NCI-H1930 (cell line): ENCODE measurements around the gene DLGAP1.

Experiments
- DNase-seq, 2 experiments: peaks; one replicate each; lab custom pipeline; 2025; lab: John Stamatoyannopoulos, UW

Gene DLGAP1

DNA sequence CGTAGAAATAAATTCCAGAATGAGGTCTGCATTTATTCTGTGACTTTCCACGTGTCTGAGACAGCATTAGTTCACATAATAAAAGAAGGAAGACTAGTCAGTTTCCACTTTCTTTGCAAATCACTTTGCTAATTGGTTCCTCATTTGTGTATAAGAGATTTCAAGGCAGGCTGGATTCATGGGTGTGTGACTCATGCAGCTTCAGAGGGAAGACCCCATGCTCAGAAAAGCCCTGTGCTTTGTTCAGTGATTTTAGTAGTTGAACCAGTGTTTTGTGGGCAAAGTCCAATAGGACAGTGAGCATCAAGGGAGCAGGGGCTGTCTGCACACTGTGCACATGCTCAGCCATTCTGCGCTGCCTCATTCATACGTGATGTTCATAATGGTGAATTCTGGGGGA is 297.8 kb downstream of the DLGAP1 start:
- no peak for DNase-seq

DNA sequence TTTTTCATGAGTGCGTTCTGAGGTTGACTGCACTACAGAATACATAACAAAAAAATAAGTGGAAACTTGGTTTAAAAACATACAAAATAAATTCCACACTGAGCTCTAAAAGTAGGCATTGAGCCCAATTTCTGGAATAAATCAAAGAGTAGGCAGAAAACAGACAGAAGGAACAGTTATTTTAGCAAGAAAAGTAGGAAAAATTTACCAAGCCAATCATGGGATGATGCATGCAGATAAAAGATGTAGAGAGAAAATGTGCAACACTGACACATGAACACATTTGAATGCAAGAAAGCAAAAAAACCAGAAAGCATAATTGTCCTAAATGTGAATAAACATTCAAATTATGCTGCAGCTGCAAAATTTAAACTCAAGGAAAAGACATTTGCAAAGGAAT is 308.3 kb downstream of the DLGAP1 start:
- DNase-seq: no peak

DNA sequence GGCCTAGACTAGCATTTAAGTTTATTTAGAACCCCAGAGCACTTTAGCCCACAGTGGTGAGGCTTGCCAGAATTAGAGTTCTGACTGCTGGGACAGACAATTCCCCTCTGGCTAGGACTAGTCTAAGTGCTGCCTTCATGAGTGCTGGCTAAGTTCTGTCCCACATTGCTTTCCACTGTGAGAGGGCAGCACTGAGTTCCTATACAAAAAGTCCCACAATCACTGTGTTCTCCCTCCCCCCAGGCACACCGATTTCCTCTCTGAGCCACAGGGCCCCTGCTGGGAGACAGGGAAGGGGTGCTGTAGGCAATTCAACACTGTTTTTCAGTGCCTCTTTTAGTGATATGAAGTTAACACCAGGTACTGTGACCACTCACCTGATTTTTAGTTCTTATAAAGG is 310.9 kb downstream of the DLGAP1 start:
- DNase-seq: no peak

DNA sequence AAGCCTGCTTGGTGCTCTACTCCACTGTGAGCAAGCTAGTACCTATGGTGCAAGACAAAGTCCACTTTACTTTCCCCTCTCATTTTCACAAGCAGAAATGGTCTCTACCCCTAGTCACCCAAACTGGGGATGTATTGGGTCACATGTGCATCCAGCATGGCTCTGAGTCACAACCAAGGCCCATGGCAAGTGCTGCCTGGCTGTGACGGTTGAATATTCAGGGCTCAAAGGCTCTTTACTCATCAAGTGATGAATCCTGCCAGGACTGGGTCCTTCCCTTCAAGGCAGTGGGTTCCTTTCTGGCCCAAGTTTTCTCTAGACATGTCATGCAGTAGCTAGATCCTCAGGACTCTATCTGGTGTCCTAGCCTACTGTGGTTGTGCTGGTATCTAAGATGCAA is 311.5 kb downstream of the DLGAP1 start:
- DNase-seq: no peak

DNA sequence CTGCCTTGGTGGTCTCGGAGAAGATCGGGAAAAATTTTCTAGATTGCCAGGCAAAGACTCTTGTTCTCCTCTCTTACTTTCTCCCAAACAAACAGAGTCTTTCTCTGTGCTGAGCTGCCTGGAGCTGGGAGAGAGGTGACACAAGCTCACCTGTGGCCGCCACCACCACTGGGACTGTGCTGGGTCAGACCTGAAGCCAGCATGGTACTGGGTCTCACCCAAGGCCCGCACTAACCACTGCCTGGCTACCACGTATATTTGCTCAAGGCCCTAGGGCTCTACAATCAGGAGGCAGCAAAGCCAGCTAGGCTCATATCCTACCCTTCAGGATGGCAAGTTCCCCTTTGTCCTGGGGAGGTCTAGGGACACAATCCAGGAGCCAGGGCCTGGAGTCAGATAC is 312.2 kb downstream of the DLGAP1 start:
- no peak for DNase-seq

DNA sequence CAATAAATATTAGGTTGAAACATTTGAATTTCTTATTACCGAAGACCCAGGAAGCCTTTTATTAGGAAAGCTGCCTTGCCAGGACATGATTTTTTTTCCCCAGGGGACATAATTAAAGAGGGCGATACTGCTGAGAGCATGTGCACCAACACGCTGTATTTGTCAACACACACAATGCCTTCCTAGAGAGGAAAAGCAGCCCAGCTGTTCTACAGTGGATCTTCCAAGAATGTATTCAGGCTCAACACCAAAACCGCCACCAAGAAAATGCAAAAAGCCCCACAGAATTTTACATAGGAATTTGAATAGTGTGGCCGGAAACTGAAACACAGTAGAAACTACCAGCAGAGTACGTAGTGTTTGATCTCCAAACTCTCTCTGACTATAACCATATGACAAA is 320.4 kb downstream of the DLGAP1 start:
- DNase-seq: peak in 1 of 2 experiments; percentile 12

DNA sequence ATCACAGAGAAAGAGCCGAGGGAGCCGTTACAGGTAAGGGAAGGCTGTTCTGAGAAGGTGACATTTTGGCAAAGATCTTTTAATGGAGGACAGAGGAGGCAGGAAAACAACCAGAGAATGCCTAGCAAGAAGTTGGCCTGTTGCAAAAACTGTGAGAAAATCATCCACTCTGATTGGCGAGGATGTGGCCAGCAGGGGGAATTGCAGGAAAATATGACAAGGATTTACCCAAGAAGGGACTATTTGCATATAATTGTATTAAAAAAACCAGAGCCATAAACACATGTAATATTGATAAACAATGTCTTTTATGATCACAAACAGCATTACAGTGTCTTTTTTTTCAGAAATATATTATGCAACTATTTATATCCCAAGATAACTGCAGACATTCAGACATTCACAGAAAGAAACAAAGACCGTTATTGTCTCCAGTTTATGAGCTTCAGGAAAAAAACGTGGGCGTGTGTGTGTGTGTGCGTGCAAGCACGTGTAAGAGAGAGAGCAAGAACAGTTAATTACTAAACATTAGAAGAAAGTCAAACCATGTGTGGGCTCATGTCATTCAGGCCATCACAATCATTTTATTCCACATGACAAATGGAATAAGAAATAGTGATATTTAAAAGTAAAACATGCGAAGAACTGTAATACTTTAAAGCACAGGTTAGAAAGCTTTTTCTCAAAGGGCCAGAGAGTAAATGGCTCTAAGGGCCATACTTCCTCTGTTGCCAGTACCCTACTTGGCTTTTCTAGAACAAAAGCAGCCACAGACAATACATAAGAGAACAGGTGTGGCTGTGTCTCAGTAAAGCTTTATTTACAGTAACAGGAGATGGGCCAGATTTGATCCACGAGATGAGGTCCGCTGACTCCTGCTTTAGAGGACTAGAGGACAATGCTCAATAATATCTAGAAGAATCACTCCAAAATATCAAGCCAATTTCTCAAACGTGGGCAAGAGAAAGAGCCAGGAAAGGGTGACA is 324.1 kb downstream of the DLGAP1 start:
- DNase-seq: peak in 1 of 2 experiments; percentile 18

DNA sequence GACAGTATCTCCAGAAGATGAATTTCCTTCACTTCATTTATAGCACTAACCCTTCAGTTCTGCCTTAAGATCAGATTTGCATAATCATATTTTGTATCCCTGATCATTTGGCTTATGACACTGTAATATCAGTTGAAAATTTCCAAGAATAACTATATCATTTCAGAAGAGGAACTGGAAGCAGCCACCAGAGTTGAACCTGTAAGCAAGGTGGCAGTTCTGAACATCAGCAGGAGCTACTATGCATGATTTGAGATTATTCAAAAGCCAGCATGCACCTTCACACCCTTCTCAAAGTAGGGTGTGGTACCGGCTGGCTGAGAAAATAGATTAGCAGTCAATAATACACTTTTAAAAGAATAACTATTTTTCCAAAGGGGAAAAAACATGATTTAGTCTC is 328.2 kb downstream of the DLGAP1 start:
- no peak for DNase-seq

DNA sequence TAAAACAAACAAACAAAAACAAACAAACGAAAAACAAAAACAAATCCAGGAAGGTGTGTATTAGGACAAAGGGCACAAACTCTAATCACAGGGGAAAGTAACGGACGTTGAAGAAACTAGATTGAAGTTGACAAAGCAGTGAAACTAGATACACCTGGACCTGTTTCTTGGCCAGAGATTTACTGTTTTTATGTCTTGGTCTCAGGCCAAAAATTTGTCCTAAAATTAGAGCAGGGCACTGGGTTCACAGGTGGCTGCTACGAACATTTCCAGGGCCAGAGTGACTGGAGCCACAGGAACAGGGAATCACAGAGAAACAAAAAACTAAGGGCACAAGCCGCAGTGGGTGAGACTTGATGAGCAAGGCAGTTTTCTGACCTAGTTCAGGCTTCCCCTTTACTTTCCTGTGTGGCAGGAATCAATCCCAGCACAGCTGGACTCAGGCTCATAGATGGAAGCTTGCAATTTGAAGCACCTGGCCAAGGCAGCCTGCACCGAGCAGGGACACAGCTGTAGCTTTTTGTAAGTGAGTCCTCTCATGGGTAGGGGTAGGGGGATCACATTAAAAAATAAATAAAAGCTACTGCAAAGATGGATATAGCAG is 329.4 kb downstream of the DLGAP1 start:
- no peak for DNase-seq

DNA sequence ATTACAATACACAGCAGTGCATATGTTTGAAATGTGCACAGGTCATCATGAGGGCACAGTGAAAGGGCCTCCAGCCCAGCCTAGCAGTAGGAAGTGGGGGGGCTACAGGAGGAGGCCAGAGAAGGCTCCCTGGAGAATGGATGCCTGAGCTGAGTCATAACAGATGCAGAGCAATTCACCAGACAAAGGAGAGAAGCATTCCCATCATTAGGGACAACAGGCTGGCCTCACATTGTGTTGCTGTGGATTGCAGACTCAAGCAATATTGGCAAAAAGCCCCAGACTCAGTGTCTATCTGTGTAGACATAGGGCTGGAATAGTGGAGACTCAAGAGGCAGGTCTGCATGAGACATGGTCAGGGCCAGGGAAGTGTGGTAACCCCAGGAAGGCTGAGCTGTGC is 329.9 kb downstream of the DLGAP1 start:
- DNase-seq: peak in 1 of 2 experiments; percentile 3

DNA sequence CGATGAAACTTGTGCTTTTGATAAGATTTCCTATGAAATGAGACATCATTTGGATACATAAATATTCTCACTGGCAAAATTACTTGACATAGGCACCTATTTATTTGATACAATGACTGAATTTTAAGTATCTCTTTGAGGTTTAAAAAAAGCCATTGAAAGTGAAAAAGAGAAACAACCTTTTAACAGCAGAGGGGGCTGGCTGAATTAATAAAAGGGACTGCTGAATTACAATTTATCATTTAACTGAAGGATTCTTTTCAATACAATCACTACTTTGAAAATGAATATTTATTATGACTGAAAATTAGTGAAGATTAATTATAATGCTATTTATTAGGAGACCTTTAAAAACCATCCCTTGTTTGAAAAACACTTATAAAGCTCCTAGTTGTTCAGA is 335.3 kb downstream of the DLGAP1 start:
- DNase-seq: no peak

DNA sequence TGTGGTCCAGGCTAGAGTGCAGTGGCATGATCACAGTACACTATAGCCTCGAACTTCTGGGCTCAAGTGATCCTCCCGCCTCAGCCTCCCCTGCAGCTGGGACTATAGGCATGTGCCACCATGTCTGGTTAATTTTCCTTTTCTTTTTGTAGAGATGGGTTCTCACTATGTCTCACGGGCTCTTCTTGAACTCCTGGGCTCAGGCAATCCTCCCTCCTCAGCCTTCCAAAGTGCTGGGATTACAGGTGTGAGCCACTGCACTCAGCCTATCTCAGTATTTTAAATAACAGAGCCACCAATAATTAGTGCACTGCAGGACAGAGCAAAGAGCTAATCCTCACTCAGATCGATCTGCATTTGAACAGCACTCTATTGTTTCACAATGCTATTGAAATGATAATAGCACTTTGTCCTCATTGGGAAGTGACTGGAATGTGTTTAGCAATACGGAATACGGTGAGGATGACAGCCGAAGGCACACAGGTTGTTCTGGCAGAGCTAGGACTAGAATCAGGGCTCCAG is 335.9 kb downstream of the DLGAP1 start:
- no peak for DNase-seq

DNA sequence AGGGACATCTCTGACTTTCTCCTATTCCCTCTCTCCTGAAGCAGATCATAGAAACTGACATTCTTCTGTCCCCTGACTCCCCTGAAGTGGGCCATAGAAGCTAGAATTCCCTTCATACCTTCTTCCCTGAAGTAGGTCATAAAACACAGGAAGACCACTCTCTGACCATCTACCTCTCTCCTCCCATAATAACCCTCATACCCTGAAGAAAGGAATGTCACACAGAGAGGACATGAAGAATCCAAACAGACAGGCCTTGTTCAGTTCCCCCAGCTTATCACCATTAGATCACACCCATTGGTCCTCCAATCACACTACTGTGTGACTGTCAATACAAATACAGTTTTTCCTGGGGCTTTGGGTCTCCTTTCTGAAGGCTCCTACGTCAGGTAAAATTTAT is 347.1 kb downstream of the DLGAP1 start:
- no peak for DNase-seq

DNA sequence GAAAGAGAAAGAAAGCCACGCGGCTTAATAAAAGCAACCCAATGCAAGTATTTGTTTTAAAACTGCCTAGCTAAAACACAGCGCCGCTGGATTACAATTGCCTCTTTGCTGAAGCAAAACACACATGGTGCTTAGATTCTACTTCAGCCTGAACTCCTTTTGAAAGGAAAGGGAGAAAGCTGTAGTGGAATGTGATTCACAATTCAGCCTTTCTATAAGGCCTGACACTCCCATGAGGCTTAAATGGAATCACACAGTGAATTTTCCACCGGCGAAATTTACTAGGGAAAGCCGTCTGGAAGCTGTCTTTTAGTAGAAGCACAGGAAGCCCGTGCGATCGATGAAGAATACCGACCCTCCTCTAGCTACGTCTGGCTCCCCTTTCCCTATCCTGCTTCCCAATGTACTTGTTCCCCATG is 348.0 kb downstream of the DLGAP1 start:
- no peak for DNase-seq

DNA sequence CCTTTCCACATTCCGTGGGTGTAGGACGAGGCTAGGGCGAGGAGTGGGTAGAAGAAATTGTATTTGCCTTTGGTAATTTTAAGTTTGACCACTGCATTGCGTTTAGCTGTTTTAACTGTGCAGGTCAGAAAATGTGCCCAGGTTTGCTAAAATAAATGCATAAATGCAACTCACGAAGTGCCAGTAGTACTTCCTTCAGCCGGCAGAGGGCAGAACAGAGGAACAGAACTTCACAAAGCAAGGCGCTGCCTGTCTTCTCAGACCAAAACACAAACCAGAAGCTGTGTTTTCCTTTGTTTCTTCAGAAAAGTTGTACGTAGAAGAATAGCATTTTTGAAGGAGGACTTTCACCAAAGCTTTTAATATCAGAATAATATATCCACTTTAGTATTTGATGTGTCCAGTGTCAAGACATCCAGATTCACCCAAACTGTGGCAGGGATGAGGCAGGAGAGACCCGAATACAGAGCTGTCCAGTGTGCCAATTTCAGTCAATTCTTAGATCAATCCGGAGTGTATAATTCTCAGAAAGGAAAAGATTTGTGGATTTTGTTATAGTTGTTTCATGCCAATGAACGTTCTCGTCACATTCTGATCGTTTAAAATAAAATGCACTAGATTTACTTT is 348.6 kb downstream of the DLGAP1 start:
- DNase-seq: no peak

DNA sequence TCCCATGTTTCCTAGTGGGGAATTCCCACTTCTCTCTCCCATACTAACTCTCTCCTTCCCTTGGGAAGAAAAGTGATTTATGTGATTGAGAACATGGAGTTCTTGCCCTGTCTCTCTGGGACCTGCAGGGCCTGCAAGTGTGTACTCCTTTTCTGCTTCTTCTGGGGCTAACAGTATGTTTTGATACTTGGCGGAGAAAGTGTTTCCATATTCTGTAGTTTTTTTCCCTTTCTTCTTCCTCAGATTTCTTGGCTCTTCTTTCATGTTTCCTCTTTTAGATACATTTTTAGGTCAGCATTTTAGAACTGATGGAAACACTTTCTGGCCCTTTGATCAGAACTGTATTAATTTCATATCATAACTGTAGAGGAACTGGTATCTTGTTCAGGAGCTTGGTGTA is 352.2 kb downstream of the DLGAP1 start:
- no peak for DNase-seq

DNA sequence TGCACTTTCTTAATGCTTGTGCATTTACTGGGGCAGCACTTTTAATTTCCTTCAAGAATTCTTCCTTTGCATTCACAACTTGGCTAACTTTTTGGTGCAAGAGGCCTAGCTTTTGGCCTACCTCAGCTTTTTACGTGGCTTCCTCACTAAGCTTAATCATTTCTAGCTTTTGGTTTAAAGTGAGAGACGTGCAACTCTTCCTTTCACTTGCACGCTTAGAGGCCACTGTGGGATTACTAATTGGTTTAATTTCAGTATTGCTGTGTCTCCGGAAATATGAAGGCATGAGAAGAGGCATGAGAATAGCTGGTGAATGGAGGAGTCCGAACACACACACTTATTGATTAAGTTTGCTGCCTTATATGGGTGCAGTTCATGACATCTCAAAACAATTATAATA is 354.1 kb downstream of the DLGAP1 start:
- no peak for DNase-seq

DNA sequence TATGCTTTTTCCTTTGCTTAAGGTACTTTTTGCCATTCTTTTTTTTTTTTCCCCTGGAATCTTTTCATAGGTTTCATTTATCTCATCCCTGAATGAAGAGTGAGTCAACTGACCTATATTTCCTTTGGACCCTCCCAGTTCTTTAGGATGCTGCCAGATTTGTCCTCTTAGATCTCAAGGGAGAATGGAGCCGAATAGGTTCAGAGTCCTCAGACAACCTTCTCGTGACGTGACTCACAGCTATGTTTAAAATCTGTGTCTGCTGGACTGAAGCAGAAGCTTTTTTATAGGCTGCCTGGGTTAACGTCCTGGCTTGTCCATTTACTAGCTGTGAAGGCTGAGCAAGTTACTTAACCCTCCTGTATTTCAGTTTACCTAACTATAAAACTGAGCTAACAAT is 358.6 kb downstream of the DLGAP1 start:
- DNase-seq: no peak

DNA sequence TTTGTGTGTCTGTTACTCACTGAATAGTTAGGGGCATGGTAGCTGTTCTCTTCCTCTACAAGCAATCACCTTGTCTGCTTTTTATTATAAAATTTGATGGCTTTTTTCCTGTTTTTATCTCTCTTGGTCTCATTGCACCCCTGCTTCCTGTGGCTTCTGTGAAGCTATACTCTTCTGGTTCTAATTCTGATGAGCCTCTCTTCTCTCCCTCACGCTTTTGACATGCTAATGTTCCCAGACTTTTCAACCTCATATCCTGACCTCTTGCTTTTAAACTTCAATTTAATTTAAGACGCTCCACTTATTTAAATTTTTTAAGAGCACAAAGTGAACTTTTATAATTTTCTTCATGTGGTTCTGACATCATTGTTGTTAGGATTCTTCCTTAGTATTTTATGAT is 361.4 kb downstream of the DLGAP1 start:
- no peak for DNase-seq

DNA sequence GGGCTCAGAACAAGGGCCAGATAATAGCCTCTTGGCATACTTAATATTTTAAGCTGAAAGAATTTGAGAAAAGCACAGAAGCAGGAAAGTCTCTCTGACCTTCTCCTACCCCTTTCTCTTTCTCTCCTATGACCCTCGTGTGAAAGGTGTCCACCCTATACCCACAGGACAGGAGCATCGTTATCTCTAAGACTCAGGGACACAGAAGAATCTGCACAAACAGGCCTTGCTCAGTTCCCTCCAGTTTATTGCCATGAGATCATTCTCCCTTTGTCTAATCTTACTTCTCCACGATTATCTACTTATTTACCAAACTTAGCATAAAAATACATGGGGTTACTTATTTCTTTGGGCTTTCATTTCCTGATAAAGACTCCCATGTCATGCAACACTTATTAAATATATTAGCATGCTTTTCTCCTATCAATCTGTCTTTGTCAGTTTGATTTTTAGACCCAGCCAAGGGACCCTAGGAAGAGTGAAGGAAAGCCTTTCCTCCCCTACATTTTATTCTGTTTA is 370.7 kb downstream of the DLGAP1 start:
- no peak for DNase-seq

DNA sequence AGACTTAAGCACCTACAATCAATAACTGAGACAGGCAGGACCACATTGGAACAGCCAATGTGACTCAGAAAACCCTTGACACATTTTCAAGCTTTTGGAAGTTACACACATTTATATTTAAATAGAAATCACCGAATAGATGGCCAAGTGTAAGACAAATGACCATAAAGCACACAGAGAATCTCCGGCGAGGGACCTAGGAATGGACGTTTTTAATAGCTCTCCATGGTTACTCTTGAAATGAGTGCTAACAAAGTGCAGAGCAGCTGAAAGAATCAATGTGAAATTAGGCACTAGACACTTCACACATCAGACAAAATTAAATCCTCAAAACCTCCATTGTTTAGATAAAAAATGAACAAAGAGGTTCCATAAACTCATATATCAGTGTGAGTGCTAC is 376.9 kb downstream of the DLGAP1 start:
- DNase-seq: no peak

DNA sequence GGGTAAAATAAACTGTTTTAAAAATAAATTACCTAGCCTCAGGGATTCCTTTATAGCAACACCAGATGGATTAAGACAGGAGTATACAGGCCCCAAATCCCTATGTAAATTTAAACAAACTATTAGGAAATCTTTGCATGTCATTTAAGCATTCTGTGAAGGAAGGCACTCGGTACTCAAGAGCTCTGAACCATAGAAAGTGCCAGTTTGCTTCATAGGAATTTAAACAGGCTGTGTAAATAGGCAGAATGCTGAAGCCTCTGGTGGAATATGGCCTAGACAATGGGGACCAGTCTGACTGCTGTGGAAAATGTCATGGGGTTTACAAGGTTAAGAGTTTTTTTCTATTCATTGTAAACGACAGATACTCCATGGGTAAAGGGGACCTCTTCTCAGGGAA is 377.4 kb downstream of the DLGAP1 start:
- DNase-seq: no peak

DNA sequence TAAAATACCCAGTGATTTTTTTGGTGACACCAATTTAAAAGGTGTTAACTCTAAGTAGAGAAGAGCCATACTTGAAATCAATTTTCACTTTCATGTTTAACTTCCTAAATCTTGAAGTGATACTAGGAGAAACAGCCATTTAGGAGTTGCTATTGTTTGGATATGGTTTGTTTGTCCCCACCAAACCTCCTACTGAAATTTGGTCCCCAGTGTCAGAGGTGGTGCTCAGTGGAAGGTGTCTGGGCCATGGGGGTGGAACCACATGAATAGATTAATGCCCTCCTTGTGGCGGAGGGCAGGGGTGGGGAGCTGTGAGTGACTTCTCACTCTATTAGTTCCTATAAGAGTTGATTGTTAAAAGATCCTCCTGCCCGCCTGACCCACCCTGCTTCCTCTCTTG is 377.9 kb downstream of the DLGAP1 start:
- no peak for DNase-seq
